Activated B cell treated with CpG ODN at 0.5 μM for 24 hours (primary cell): Measurements from ENCODE around the gene PLEKHA7. TPM values are rescaled to one million over a fixed set of nuclear protein-coding genes. Genes with fewer than 3 reads are reported as not detected.

ENCODE experiments used
- ATAC-seq: fragments of 200-7000 bp; cut with Tn5 transposase; one replicate; pipeline ENCODE4 v1.10.0; 2021; ENCODE audit warnings: low read depth, mild to moderate bottlenecking, moderate library complexity
- CTCF ChIA-PET: fragments of 350-600 bp; sonication (Branson Sonifier 250); formaldehyde crosslinking; loops from one replicate; lab custom pipeline; 2021; ENCODE audit warnings: antibody characterized with exemption; lab: Charles Lee
- POLR2A ChIA-PET: fragments of 350-600 bp; sonication (Branson Sonifier 250); formaldehyde crosslinking; loops from one replicate; lab custom pipeline; 2021; ENCODE audit warnings: antibody characterized with exemption; lab: Charles Lee
- DNase-seq: peaks from one replicate; pipeline ENCODE4 v3.0.0; 2022
- H3K27ac Mint-ChIP-seq: one replicate; pipeline ENCODE4 v1.8.0; 2020; ENCODE audit warnings: mixed read lengths
- H3K27me3 Mint-ChIP-seq: one replicate; pipeline ENCODE4 v1.8.0; 2021; ENCODE audit warnings: mixed read lengths
- H3K36me3 Mint-ChIP-seq: one replicate; pipeline ENCODE4 v1.8.0; 2021; ENCODE audit warnings: low read depth, mixed read lengths
- H3K4me1 Mint-ChIP-seq: one replicate; pipeline ENCODE4 v1.8.0; 2021; ENCODE audit warnings: mixed read lengths
- H3K4me3 Mint-ChIP-seq: one replicate; pipeline ENCODE4 v1.8.0; 2020; ENCODE audit warnings: mild to moderate bottlenecking, mixed read lengths
- H3K9me3 Mint-ChIP-seq: one replicate; pipeline ENCODE4 v1.8.0; 2020; ENCODE audit warnings: mixed read lengths
- intact Hi-C: fragments of 100-400 bp; cut with micrococcal nuclease; formaldehyde crosslinking; loops from one replicate; pipeline ENCODE4 v1.15.1; 2024
- total RNA-seq: library from RNA; stranded (reverse); gene quantifications from 2 replicates; pipeline ENCODE4 v1.2.3, GENCODE V29; 2022
- TF ChIP-seq, protein P1 (sequence below): fragments of 200-600 bp; IDR thresholded peaks from one replicate; pipeline ENCODE4 v1.8.0; 2022; ENCODE audit warnings: antibody characterized with exemption, mild to moderate bottlenecking

The PLEKHA7 gene
- total RNA-seq, 1 donor from 2014 or later: 4.9 TPM

DNA sequence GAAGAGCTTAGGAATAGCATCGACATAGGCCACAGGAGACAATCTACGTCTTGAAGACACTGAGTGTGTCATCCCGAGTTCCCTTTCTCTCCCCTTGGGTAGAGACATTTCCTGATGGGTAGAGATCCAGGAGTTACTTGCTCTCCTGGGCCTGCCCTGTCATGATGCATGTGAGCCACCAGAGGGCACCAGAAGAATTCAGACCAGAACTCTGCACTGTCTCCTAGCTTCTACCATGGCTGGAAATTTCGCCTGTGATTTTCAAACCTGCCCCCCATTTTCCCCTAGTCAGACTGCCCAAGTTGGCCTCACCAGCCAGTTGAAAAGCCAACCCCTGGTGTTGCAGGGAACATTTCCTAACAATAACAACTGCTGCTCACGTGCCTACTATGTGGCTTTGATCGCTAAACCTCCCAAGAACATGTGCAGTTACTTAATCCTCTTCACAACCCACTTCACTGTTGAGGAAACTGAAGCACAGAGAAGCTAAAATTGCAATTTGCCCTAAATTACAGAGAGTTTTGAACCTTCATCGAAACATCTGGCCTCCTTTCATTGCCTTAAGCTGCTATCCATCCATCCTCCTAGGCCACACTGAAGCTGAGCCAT is 228.6 kb downstream of the PLEKHA7 start:
- no peaks in the 10 kb centered on the region for H3K36me3 Mint-ChIP-seq
- TF ChIP-seq, protein P1, sequence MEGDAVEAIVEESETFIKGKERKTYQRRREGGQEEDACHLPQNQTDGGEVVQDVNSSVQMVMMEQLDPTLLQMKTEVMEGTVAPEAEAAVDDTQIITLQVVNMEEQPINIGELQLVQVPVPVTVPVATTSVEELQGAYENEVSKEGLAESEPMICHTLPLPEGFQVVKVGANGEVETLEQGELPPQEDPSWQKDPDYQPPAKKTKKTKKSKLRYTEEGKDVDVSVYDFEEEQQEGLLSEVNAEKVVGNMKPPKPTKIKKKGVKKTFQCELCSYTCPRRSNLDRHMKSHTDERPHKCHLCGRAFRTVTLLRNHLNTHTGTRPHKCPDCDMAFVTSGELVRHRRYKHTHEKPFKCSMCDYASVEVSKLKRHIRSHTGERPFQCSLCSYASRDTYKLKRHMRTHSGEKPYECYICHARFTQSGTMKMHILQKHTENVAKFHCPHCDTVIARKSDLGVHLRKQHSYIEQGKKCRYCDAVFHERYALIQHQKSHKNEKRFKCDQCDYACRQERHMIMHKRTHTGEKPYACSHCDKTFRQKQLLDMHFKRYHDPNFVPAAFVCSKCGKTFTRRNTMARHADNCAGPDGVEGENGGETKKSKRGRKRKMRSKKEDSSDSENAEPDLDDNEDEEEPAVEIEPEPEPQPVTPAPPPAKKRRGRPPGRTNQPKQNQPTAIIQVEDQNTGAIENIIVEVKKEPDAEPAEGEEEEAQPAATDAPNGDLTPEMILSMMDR: peak; percentile 16
- H3K4me3 Mint-ChIP-seq: no peak overlapping the region
- intact Hi-C loops: loop anchor here (1.0 to 10.0 kb wide), 4 partner anchors 35 to 719 kb away; partner anchors contain the start of gene KCNJ11
- peak; percentile 85 for ATAC-seq
- H3K9me3 Mint-ChIP-seq: no peaks in the 10 kb centered on the region
- no peaks in the 10 kb centered on the region for H3K4me1 Mint-ChIP-seq
- no peaks in the 10 kb centered on the region for H3K27me3 Mint-ChIP-seq
- H3K27ac Mint-ChIP-seq: no peak overlapping the region
- POLR2A ChIA-PET: no interaction called here
- no peak for DNase-seq
- CTCF ChIA-PET: interaction anchor here (0.8 to 3.1 kb wide), 7 partner anchors 12 to 290 kb away, joined by 3 to 20 read pairs (median 6); no protein-coding TSS in a partner anchor

DNA sequence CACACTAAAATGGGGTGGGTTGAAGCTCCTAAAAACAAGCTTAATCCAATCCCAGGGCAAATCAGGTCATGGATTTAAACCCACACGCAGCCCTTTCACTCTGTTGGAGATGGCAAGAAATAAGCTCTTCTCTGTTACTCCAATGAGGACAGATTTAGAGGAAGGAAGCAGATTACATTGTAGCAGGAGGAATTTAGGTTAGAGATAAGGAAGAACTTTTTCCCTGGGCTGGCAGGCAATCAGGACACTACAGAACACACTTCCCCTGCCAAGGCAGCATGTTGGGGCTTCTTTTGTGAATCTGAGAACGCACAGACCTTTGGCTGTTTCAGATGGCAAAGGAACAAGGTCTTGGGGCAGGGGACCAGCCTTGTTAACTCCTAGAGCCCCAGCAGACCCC is 229.5 kb downstream of the PLEKHA7 start:
- H3K27me3 Mint-ChIP-seq: no peaks in the 10 kb centered on the region
- intact Hi-C loops: loop anchor here (1.0 to 10.0 kb wide), 4 partner anchors 36 to 720 kb away; partner anchors contain the start of gene KCNJ11
- H3K36me3 Mint-ChIP-seq: no peaks in the 10 kb centered on the region
- TF ChIP-seq, protein P1: no peak
- ChIA-PET CTCF (interaction anchor here (0.8 to 3.1 kb wide), 6 partner anchors 9 to 602 kb away, joined by 3 to 20 read pairs (median 4); no protein-coding TSS in a partner anchor), POLR2A (no interaction called here)
- ATAC-seq (no peak), DNase-seq (no peak)
- no peaks in the 10 kb centered on the region for H3K9me3 Mint-ChIP-seq
- no peaks in the 10 kb centered on the region for H3K4me1 Mint-ChIP-seq
- H3K4me3 Mint-ChIP-seq: no peak overlapping the region
- H3K27ac Mint-ChIP-seq: no peak overlapping the region

DNA sequence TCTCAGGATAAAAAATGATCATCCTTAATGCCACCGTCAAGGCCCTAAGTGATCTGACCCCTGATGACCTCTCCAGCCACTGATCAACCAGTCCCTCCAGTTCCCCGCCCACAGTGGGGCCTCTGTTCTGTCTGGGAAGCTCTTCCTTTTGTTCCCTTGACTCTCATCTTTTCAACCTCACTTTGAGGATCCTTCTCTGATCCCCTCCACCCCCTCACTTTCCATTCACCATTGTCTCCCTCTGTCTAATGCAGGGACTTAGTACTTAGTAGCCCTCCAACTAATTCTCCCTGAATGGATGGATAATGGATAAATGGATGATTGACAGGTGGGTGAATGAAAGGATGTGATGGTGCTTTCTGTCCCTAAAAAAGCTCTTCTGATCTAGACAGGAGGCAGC is 230.1 kb downstream of the PLEKHA7 start:
- CTCF ChIA-PET: interaction anchor here (0.8 to 3.1 kb wide), 6 partner anchors 9 to 603 kb away, joined by 3 to 20 read pairs (median 4); no protein-coding TSS in a partner anchor
- H3K4me1 Mint-ChIP-seq: no peaks in the 10 kb centered on the region
- no peak for ATAC-seq
- no peaks in the 10 kb centered on the region for H3K27me3 Mint-ChIP-seq
- no peak overlapping the region for H3K4me3 Mint-ChIP-seq
- H3K9me3 Mint-ChIP-seq: no peaks in the 10 kb centered on the region
- no peaks in the 10 kb centered on the region for H3K36me3 Mint-ChIP-seq
- DNase-seq: no peak
- TF ChIP-seq, protein P1: no peak
- H3K27ac Mint-ChIP-seq: no peak overlapping the region
- POLR2A ChIA-PET: no interaction called here
- intact Hi-C loops: loop anchor here (10.0 kb wide), 1 partner anchor 601 kb away; the partner anchor contains the start of gene KCNJ11

DNA sequence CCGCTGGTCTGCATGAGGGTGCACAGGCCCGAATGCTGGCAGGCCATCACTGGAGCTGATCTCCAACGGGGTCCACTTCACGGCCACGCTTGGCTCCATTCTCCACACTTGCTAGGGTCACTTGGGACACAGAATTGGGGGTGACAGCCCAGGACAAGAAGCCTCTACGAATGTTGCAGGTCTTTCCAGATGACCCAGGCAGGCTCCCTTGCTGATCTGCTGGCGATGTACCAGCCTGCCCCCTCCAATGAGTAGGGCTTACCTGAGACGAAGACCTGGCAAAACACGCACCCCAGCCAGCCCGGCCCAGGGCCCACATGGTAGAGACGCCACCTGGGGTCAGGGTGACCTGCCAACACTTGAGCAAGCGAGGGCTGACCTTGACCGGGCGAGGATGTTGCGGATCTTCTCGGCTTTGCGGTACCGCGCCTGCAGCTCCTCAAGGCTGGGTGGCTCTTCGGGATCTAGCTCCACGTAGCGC is 230.9 kb downstream of the PLEKHA7 start:
- TF ChIP-seq, protein P1: no peak
- CTCF ChIA-PET: interaction anchor here (0.8 to 1.4 kb wide), 2 partner anchors 10 to 154 kb away, joined by 3 to 5 read pairs; no protein-coding TSS in a partner anchor
- Mint-ChIP-seq H3K4me1 (no peaks in the 10 kb centered on the region), H3K27ac (no peak overlapping the region), H3K4me3 (no peak overlapping the region), H3K9me3 (no peaks in the 10 kb centered on the region), H3K27me3 (no peaks in the 10 kb centered on the region), H3K36me3 (no peaks in the 10 kb centered on the region)
- no peak for ATAC-seq
- intact Hi-C loops: loop anchor here (10.0 kb wide), 1 partner anchor 601 kb away; the partner anchor contains the start of gene KCNJ11
- POLR2A ChIA-PET: no interaction called here
- DNase-seq: no peak
